Adrenal gland (tissue), 5 donors: ENCODE measurements around the gene RAB6B.

Experiments used
- CTCF ChIP-seq, 6 experiments: fragments of 450-650 bp in 4 of 6; fragments of 200-600 bp in 2 of 6; sonication (generic) in 1 of 6; IDR thresholded peaks; 1 replicate in 5 of 6; 2 replicates in 1 of 6; pipeline versions ENCODE4 v1.5.1 to v1.8.0; 2016 to 2021; ENCODE audit warnings: antibody characterized with exemption in 6 of 6, mild to moderate bottlenecking in 2 of 6, moderate library complexity in 1 of 6
- POLR2A ChIP-seq, 2 donors: fragments of 450-650 bp; IDR thresholded peaks; one replicate each; pipeline ENCODE4 v1.6.1; 2017; ENCODE audit warnings: antibody characterized with exemption in 2 of 2, mild to moderate bottlenecking in 2 of 2, moderate library complexity in 1 of 2
- donor health status: DM: no; HTN: no; CAD: no.

GRCh38 chr3:133886031-133886722 is 9.5 kb downstream of the RAB6B start:
- no peak for TF ChIP-seq CTCF (IDR thresholded peaks at IDR 0.05)
- TF ChIP-seq POLR2A (IDR thresholded peaks at IDR 0.05), result no peak
